GM23338 (cell line): ENCODE data around the gene C8A. TPM values are rescaled to one million over a fixed set of nuclear protein-coding genes. Genes with fewer than 3 reads are reported as not detected.

ENCODE experiments used
- ATAC-seq: fragments of 200-7000 bp; cut with Tn5 transposase; 3 replicates; pipeline ENCODE4 v1.9.1; 2020
- DNase-seq: peaks from one replicate; pipeline ENCODE4 v3.0.0-alpha.2; 2015; ENCODE audit warnings: low spot score
- H2AFZ ChIP-seq: fragments of 200-600 bp; sonication (generic); 2 replicates; pipeline ENCODE4 v1.8.0; 2016; ENCODE audit warnings: antibody characterized with exemption, mild to moderate bottlenecking, moderate library complexity
- H3F3A ChIP-seq: fragments of 200-600 bp; sonication (generic); replicated peaks from 2 replicates; pipeline ENCODE4 v1.8.0; 2017; ENCODE audit warnings: antibody characterized with exemption, mixed run types, low read depth
- H3K27ac ChIP-seq: fragments of 200-600 bp; sonication (generic); 2 replicates; pipeline ENCODE4 v1.6.1; 2016; ENCODE audit warnings: low read depth
- H3K27me3 ChIP-seq: fragments of 200-600 bp; sonication (generic); 2 replicates; pipeline ENCODE4 v1.8.0; 2016; ENCODE audit warnings: mild to moderate bottlenecking, mixed run types, moderate library complexity; ENCODE audit not compliant: insufficient read depth
- H3K36me3 ChIP-seq: fragments of 200-600 bp; sonication (generic); 2 replicates; pipeline ENCODE4 v1.8.0; 2016; ENCODE audit warnings: mild to moderate bottlenecking; ENCODE audit not compliant: insufficient read depth
- H3K4me1 ChIP-seq: fragments of 200-600 bp; sonication (generic); 2 replicates; pipeline ENCODE4 v1.8.0; 2016; ENCODE audit warnings: mild to moderate bottlenecking, moderate library complexity; ENCODE audit not compliant: insufficient read depth
- H3K4me2 ChIP-seq: fragments of 200-600 bp; sonication (generic); 2 replicates; pipeline ENCODE4 v1.7.1; 2017; ENCODE audit warnings: mixed run types
- H3K4me3 ChIP-seq: fragments of 200-600 bp; sonication (generic); 2 replicates; pipeline ENCODE4 v1.6.1; 2016; ENCODE audit warnings: mixed run types
- H3K79me2 ChIP-seq: fragments of 200-600 bp; sonication (generic); replicated peaks from 2 replicates; pipeline ENCODE4 v1.8.0; 2017; ENCODE audit warnings: mild to moderate bottlenecking; ENCODE audit not compliant: insufficient read depth
- H3K9me2 ChIP-seq: fragments of 200-600 bp; sonication (generic); 2 replicates; pipeline ENCODE4 v1.8.0; 2017; ENCODE audit not compliant: insufficient read depth
- H4K20me1 ChIP-seq: fragments of 200-600 bp; sonication (generic); replicated peaks from 2 replicates; pipeline ENCODE4 v1.8.0; 2017; ENCODE audit warnings: mild to moderate bottlenecking; ENCODE audit not compliant: insufficient read depth
- H3K27ac Mint-ChIP-seq: 2 replicates; pipeline ENCODE4 v1.8.0; 2020; ENCODE audit warnings: inconsistent platforms, mild to moderate bottlenecking, moderate library complexity, mixed read lengths
- H3K27me3 Mint-ChIP-seq: 3 replicates; pipeline ENCODE4 v1.8.0; 2022; ENCODE audit warnings: low read depth, mild to moderate bottlenecking, moderate library complexity, mixed read lengths, inconsistent platforms; ENCODE audit not compliant: insufficient read depth, poor library complexity
- H3K36me3 Mint-ChIP-seq: 3 replicates; pipeline ENCODE4 v1.8.0; 2021; ENCODE audit warnings: low read depth, mild to moderate bottlenecking, inconsistent platforms, moderate library complexity, mixed read lengths
- H3K4me1 Mint-ChIP-seq: 3 replicates; pipeline ENCODE4 v1.8.0; 2020; ENCODE audit warnings: mild to moderate bottlenecking, inconsistent platforms, mixed read lengths
- H3K4me3 Mint-ChIP-seq: 3 replicates; pipeline ENCODE4 v1.8.0; 2021; ENCODE audit warnings: moderate library complexity, mild to moderate bottlenecking, inconsistent platforms, mixed read lengths
- H3K9me3 Mint-ChIP-seq: 3 replicates; pipeline ENCODE4 v1.8.0; 2020; ENCODE audit warnings: moderate library complexity, mild to moderate bottlenecking, inconsistent platforms, mixed read lengths
- CREB1 ChIP-seq: fragments of 250-450 bp; sonication (Bioruptor Pico); IDR thresholded peaks from 2 replicates; pipeline ENCODE4 v1.5.0; 2020; ENCODE audit warnings: low read depth, mild to moderate bottlenecking, moderate library complexity
- EZH2 ChIP-seq: fragments of 200-600 bp; sonication (generic); IDR thresholded peaks from one replicate; pipeline ENCODE4 v1.8.0; 2017; ENCODE audit warnings: antibody characterized with exemption, mild to moderate bottlenecking, low read depth; ENCODE audit not compliant: unreplicated experiment
- EZH2phosphoT487 ChIP-seq: fragments of 200-600 bp; sonication (generic); IDR thresholded peaks from one replicate; pipeline ENCODE4 v1.8.1; 2018; ENCODE audit warnings: antibody characterized with exemption; ENCODE audit not compliant: unreplicated experiment
- POLR2AphosphoS5 ChIP-seq: IDR thresholded peaks from 2 replicates; pipeline ENCODE4 v1.6.1; 2016; ENCODE audit warnings: antibody characterized with exemption, low read depth
- ZNF114 ChIP-seq: fragments of 250-450 bp; sonication (Bioruptor Pico); IDR thresholded peaks from 2 replicates; pipeline ENCODE4 v1.5.0; 2020; ENCODE audit warnings: mild to moderate bottlenecking, moderate library complexity
- polyA plus RNA-seq: library from polyadenylated mRNA; unstranded; fragments of >200 nt; fragmentation: Nextera tagmentation; extraction: Ambion mirVana; gene quantifications from 2 replicates; pipeline ENCODE4 v1.2.1, GENCODE V29; 2016
- total RNA-seq: library from RNA; depleted of rRNA; stranded (reverse); fragments of >200 nt; shearing (Covaris generic); gene quantifications from 2 replicates; pipeline ENCODE4 v1.2.3, GENCODE V29; 2014
- TF ChIP-seq, protein P1 (sequence below): fragments of 250-450 bp; sonication (Bioruptor Pico); IDR thresholded peaks from 2 replicates; pipeline ENCODE4 v1.5.0; 2020; ENCODE audit warnings: mild to moderate bottlenecking, moderate library complexity
- TF ChIP-seq, protein P2 (sequence below): IDR thresholded peaks from 2 replicates; pipeline ENCODE4 v1.6.1; 2016; ENCODE audit warnings: antibody characterized with exemption
- TF ChIP-seq, protein P3 (sequence below), 2 experiments: fragments of 200-600 bp in 1 of 2; sonication (generic) in 1 of 2; conservative IDR thresholded peaks; 2 replicates each; pipeline versions ENCODE4 v1.5.1 to v1.6.1; 2016 to 2017; ENCODE audit warnings: antibody characterized with exemption in 2 of 2, low read depth in 2 of 2, mild to moderate bottlenecking in 2 of 2, moderate library complexity in 1 of 2

Gene C8A
- total and polyA plus RNA-seq, 2 experiments from 2014 or later, result not detected

DNA sequence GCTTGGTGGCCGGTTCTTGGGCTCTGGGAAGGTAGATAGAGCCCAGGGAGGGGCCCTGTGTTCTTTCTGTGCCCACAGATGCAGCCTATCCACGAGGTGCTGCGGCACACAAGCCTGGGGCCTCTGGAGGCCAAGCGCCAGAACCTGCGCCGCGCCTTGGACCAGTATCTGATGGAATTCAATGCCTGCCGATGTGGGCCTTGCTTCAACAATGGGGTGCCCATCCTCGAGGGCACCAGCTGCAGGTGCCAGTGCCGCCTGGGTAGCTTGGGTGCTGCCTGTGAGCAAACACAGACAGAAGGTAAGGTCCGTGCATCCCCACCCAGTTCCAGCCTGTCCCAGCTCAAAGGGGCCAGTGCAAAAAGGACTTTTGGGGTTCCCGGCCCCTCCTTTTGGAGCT is 57.7 kb downstream of the C8A start (continued):
- TF ChIP-seq, protein P1, sequence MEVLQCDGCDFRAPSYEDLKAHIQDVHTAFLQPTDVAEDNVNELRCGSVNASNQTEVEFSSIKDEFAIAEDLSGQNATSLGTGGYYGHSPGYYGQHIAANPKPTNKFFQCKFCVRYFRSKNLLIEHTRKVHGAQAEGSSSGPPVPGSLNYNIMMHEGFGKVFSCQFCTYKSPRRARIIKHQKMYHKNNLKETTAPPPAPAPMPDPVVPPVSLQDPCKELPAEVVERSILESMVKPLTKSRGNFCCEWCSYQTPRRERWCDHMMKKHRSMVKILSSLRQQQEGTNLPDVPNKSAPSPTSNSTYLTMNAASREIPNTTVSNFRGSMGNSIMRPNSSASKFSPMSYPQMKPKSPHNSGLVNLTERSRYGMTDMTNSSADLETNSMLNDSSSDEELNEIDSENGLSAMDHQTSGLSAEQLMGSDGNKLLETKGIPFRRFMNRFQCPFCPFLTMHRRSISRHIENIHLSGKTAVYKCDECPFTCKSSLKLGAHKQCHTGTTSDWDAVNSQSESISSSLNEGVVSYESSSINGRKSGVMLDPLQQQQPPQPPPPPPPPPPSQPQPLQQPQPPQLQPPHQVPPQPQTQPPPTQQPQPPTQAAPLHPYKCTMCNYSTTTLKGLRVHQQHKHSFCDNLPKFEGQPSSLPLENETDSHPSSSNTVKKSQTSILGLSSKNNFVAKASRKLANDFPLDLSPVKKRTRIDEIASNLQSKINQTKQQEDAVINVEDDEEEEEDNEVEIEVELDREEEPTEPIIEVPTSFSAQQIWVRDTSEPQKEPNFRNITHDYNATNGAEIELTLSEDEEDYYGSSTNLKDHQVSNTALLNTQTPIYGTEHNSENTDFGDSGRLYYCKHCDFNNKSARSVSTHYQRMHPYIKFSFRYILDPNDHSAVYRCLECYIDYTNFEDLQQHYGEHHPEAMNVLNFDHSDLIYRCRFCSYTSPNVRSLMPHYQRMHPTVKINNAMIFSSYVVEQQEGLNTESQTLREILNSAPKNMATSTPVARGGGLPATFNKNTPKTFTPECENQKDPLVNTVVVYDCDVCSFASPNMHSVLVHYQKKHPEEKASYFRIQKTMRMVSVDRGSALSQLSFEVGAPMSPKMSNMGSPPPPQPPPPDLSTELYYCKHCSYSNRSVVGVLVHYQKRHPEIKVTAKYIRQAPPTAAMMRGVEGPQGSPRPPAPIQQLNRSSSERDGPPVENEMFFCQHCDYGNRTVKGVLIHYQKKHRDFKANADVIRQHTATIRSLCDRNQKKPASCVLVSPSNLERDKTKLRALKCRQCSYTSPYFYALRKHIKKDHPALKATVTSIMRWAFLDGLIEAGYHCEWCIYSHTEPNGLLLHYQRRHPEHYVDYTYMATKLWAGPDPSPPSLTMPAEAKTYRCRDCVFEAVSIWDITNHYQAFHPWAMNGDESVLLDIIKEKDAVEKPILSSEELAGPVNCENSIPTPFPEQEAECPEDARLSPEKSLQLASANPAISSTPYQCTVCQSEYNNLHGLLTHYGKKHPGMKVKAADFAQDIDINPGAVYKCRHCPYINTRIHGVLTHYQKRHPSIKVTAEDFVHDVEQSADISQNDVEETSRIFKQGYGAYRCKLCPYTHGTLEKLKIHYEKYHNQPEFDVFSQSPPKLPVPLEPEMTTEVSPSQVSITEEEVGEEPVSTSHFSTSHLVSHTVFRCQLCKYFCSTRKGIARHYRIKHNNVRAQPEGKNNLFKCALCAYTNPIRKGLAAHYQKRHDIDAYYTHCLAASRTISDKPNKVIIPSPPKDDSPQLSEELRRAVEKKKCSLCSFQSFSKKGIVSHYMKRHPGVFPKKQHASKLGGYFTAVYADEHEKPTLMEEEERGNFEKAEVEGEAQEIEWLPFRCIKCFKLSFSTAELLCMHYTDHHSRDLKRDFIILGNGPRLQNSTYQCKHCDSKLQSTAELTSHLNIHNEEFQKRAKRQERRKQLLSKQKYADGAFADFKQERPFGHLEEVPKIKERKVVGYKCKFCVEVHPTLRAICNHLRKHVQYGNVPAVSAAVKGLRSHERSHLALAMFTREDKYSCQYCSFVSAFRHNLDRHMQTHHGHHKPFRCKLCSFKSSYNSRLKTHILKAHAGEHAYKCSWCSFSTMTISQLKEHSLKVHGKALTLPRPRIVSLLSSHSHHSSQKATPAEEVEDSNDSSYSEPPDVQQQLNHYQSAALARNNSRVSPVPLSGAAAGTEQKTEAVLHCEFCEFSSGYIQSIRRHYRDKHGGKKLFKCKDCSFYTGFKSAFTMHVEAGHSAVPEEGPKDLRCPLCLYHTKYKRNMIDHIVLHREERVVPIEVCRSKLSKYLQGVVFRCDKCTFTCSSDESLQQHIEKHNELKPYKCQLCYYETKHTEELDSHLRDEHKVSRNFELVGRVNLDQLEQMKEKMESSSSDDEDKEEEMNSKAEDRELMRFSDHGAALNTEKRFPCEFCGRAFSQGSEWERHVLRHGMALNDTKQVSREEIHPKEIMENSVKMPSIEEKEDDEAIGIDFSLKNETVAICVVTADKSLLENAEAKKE (CRISPR knock-in tag), result no peak
- TF ChIP-seq ZNF114 (no peak), POLR2AphosphoS5 (no peak)
- TF ChIP-seq, protein P2, sequence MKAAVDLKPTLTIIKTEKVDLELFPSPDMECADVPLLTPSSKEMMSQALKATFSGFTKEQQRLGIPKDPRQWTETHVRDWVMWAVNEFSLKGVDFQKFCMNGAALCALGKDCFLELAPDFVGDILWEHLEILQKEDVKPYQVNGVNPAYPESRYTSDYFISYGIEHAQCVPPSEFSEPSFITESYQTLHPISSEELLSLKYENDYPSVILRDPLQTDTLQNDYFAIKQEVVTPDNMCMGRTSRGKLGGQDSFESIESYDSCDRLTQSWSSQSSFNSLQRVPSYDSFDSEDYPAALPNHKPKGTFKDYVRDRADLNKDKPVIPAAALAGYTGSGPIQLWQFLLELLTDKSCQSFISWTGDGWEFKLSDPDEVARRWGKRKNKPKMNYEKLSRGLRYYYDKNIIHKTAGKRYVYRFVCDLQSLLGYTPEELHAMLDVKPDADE, result no peak

DNA sequence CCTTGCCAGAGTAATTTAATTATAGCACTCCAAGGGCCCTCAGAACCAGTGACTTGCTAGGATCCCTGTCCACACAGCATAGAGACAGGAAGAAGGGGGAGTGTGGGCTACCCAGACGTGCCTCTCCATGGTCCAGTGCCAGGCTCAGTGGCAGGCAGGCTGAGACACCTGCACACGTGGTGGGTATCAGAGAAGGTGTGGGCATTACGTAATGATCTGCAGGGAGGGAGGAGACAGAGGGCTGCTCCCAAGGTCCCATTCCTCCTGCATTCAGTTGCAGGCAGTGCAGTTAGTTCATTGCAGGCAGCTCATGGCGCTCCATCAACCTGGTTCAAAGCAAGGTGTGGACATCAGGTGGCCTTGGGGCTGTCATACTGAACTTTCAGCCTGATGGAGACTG is 61.4 kb downstream of the C8A start:
- Histone ChIP-seq H3K79me2 (no peaks in the 10 kb centered on the region), H3F3A (no peaks in the 10 kb centered on the region), H3K27me3 (no peaks in the 10 kb centered on the region), H2AFZ (no peak overlapping the region), H3K4me1 (no peaks in the 10 kb centered on the region), H3K27ac (no peak overlapping the region), H4K20me1 (no peaks in the 10 kb centered on the region), H3K9me2 (peaks cover 10% of the 10 kb centered on the region), H3K36me3 (no peaks in the 10 kb centered on the region), H3K4me2 (no peak overlapping the region), H3K4me3 (no peak overlapping the region)
- no peak overlapping the region for H3K27ac Mint-ChIP-seq
- TF ChIP-seq EZH2, result no peak
- no peak for TF ChIP-seq CREB1 (CRISPR knock-in tag)
- TF ChIP-seq, protein P2, result no peak
- no peak for TF ChIP-seq EZH2phosphoT487
- TF ChIP-seq, protein P3, sequence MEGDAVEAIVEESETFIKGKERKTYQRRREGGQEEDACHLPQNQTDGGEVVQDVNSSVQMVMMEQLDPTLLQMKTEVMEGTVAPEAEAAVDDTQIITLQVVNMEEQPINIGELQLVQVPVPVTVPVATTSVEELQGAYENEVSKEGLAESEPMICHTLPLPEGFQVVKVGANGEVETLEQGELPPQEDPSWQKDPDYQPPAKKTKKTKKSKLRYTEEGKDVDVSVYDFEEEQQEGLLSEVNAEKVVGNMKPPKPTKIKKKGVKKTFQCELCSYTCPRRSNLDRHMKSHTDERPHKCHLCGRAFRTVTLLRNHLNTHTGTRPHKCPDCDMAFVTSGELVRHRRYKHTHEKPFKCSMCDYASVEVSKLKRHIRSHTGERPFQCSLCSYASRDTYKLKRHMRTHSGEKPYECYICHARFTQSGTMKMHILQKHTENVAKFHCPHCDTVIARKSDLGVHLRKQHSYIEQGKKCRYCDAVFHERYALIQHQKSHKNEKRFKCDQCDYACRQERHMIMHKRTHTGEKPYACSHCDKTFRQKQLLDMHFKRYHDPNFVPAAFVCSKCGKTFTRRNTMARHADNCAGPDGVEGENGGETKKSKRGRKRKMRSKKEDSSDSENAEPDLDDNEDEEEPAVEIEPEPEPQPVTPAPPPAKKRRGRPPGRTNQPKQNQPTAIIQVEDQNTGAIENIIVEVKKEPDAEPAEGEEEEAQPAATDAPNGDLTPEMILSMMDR (conservative IDR thresholded peaks at IDR 0.05; ENCODE audit: low read depth in 2 of 2), result no peak
- H3K4me3 Mint-ChIP-seq, result no peak overlapping the region
- H3K27me3 Mint-ChIP-seq, result no peaks in the 10 kb centered on the region
- H3K9me3 Mint-ChIP-seq, result no peaks in the 10 kb centered on the region
- ATAC-seq (no peak), DNase-seq (no peak)
- H3K36me3 Mint-ChIP-seq, result no peaks in the 10 kb centered on the region
- H3K4me1 Mint-ChIP-seq, result no peaks in the 10 kb centered on the region
